GM03348 (cell line): Measurements from ENCODE around the gene FIBIN.
"Not testable (repeated sequence)": the region's sequence is repeated elsewhere in the genome, so short reads cannot be mapped to it uniquely, and the experiment has no call there.

Experiments used
- DNase-seq: peaks from one replicate; pipeline ENCODE4 v3.0.0; 2012; ENCODE audit warnings: low spot score

The FIBIN gene

DNA sequence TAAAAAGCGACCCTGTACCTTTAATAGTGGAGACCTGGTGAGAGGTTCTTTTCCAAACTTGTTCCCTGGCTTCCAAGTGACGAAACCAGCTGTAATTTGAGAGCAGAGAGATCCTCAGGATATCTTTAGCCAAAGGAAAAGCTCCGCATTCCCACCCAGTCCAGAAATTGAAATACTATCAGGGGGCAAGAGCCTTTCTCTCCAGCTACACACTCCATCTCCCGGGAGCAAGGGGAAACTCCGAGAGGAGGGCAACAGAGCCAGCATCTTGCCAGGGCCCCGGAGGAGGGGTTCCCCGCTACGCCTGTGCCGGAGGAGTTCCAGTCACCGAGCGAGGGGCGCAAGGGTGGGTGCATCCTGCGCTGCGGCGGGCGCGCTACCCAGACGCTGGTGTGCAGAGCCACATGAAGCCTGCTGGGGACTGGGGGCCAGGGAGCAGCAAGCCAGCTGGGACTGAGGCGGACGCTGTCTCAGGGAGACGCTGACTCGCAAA, at the start of gene FIBIN:
TSS of gene FIBIN (plus strand) at position 148 of the 493 bp plus-strand sequence. CDS start 415 bp downstream, outside the sequence.
- peak; percentile 78 for DNase-seq

DNA sequence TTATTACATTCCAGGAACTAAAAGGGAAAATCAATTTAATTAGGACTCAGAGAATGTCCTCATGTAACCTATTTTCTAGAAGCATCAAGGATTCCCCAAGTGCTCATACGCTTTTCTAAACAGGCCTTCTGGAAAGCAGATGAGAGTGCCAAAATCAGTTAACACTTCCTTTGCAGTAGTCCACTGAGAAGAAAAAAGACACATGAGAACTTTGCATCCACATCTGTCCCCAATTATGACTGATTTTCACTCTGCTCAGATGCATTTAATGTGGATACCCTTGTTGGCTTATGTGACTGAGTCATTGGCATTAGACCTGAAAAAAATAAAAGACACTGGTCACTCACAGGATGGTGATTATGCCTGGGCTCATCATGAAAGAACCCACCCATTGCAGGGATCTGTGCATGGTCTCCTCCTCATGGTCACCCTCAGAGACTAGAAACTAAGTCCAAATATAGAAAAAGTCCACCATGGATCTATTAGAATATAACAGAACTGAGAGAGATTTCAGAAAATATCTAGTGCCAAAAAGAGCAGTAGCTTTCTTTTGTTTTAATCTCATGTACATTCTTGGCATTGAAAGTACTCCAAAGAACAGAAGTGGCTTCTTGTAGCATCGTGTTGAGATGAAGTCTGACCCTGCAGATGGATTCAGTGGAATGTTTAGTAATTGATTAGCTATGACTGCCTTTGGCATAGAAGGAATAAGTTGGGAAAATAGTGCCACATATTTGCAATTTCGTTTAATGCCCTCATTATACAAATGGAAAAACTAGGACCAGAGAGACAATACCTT, 48.8 kb upstream of the FIBIN start:
- no peak for DNase-seq

GRCh38 chr11:26946257-26946716, 47.6 kb upstream of the FIBIN start:
- peak; percentile 17 for DNase-seq

DNA sequence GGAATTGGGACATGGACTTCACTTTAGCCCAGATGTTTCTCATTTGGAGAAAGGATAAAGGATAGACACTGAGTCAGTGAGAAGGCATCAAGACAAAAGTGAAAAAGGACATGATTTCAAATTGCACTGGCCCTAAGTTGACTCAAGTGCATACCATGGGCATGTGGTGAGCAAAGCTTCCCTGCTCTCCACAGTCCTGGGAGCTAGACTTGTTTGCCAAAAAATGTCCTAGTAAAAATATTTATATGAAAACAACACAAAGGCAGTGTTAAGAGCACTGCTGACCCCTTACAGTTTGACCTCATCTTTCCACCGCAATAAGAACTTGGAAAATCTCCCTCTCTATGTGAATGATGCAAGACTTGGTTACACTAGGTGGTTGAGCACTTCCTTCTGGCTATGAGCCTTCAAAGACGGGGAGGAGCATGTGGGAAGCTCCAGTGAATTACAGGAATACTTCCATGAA, 46.5 kb upstream of the FIBIN start:
- DNase-seq, result peak; percentile 78

DNA sequence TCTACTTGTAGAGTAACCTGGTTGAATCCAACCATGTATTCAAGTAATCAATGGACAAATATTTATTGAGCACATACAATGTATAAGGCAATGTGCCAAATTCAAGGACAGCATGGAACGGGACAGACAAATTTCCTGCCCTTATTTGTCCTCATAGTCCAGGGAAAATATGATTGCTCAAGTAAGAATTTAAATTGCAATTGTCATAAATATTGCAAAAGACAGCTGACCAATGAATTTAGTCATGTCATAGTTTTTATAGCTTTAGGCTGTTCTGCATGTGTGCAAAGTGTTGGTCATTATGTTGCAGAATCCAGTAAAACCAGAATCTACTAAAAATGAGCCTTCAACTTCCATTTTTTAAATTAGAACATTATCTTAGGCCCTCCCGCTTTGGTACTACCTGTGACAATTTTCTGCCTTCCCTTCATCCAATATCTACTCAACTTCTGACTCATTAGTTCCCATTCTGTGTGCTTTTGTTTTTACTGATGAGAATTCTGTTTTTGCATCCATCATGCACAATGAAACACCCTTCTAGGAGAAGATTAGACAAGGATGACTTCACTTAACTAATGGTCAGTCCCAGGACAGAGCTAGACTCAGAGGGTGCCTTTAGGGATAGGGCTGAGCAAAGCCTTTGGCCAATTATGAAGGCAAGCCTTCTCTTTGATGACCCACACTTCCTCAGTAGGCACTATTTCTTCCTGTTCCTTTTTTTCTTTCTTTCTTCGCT, 45.8 kb upstream of the FIBIN start:
- DNase-seq, result peak; percentile 10

- DNase-seq, result no peak
Observed at GRCh38 chr11:26948881-26949280, 45.0 kb upstream of the FIBIN start.

GRCh38 chr11:26949846-26950245, 44.1 kb upstream of the FIBIN start:
- no peak for DNase-seq

DNA sequence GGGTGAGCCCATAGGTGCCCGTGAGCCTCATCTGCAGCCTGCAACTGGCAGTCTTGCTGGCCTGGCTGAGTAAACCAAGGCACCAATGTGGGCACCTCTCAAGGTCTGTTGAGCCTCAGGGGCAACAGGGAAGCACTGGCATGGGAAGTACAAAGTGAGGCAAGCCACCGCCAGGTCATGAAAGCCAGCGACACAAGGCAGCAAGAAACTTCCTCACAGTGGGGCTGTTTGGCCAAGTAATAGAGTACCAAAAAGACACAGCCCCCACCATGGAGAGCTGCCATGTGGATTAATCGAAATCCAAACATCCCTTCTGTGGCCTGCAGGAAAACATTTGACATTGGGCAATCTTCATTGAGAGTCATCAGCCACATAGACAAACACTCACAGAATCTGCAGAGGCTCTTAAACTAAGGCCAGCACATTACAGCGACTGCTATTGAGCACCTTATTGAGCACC, 43.6 kb upstream of the FIBIN start:
- DNase-seq, result peak; percentile 55

GRCh38 chr11:26951809-26952515, 42.0 kb upstream of the FIBIN start:
- peak; percentile 36 for DNase-seq

GRCh38 chr11:26953770-26954392, 40.0 kb upstream of the FIBIN start:
- peak; percentile 40 for DNase-seq

DNA sequence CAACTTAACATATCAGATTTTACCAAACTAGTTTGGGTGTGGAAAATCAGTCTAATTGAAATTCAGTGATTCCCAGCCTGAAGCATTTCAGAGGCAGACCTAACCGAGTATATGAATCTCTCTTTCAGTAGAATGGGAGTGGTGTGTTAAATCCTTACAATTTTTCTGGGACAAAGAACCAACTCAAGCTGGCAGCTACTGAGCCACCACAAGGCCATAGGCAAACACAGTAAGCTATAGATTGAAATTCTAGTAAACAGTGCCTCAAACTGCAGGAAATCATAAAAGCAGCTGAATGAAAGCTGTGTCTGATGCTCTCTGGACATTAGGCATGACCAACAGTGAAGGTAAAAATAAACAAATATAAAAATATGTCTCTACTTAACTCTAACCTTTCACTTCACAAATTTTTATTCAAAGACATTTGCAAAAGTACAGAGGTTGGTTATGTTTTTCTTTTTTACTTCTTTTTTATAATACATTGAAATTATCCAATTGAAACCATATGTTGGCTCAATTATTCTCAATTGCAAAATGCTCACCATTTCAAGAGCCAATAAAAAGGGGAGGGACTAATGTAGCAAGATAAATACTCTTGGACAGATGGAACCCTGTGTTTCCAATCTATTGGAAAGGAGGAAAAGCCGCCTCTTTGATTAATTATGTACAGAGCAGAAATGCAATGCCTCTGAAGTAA, 35.8 kb upstream of the FIBIN start:
- DNase-seq, result no peak

GRCh38 chr11:26958702-26959049, 35.2 kb upstream of the FIBIN start:
- no peak for DNase-seq

DNA sequence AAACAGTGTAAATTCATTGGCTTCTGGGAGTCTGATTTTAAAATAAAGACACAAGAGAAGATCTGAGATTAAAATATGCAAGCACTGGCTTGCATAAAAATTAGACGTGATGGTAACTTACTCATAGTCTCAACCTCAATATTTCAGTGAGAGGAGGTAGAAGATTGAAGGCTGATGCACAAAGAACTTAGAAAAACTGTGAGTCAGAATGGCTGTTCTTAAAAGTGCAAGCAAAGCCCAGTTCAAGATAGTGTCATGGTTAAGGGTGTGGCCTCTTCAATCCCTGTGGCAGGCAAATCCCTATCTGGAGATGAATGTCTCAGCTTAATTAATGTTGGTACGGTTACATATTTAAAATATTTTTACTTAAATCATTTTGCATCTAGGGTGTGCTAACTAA, 33.6 kb upstream of the FIBIN start:
- peak; percentile 37 for DNase-seq

- peak; percentile 26 for DNase-seq
Observed at GRCh38 chr11:26963764-26964163, 30.1 kb upstream of the FIBIN start.

DNA sequence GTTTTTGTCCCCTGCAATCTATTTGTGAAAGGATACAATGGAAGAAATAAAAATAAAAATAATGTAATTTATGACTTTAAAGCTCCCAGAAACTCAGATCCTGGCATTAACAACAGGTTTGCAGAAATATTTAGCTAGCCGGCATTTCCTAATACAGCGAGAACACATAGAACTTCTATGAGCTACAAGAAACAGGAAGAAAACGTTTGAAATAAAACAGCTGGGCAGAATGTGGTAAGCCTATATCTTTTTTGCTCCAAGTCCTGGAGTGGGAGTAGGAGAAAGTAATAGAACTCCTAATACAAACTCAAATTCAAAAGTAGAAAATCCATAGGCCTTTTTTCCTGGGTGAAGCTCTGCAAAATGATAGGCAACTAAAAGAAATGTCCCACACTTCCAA, 29.6 kb upstream of the FIBIN start:
- DNase-seq, result no peak

DNA sequence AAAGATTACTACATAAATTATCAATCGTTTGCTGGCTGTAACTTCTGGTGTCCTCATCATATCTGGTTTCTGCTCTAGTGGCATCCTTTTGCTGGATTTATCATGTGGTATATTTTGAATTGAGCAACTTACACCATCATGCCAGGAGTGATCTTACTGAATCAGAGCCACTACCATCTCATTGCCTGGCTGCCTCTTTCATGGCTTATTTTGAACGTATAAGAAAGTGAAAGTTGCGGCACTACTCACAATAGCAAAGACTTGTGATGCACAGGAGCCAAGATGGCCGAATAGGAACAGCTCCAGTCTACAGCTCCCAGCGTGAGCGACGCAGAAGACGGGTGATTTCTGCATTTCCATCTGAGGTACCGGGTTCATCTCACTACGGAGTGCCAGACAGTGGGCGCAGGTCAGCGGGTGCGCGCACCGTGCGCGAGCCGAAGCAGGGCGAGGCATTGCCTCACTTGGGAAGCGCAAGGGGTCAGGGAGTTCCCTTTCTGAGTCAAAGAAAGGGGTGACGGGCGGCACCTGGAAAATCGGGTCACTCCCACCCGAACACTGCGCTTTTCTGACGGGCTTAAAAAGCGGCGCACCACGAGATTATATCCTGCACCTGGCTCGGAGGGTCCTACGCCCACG, 28.9 kb upstream of the FIBIN start:
- not testable (repeated sequence) for DNase-seq

GRCh38 chr11:26971961-26972360, 22.0 kb upstream of the FIBIN start:
- no peak for DNase-seq

DNA sequence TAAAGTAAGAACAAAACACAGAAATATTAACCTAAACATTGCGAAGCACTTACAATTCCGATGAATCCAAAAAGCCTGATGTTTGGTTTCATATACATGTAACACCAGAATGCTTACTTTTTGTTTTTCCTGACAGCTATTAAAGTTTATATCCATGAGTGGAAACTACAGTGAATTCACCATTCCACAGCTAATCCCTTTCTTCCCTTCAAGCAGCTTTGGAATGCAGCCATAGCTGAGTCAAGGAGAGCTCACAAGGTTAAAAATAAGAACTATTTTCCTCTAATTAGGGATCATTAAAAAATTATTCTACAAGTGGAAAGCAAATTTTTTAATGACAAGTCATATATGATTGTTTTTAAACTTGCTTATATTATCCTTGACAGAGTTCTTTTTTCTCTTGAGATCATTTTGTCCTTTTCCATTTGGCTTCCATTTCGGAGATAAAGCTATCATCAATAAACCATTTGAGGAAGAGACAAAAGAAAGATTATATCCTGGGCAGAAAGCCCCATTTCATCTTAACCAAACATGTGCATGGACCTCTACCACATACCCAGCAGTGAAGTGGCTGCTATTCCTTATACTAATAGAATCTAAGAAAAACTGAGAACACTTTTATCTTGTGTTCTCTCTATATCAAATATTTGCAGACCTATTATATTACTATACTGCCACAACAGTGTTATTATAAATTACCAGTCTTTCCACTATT, 19.7 kb upstream of the FIBIN start:
- no peak for DNase-seq

DNA sequence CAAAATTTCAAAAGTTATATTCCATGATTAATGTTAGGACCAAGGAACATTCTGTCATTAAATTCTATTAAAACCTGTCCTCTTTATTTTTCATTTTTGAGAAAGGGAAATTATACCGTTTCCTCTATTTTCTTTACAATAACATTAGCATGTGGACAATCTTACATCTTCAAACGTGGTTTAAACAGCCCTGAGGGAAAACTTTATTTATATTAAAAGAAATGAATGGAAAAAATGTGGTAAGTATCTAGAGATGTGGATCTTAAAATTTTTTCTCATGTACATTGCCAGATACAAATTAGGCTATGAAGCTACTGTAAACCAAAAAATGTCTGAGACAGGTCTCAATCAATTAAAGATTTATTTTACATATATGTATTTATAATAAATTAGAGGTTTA, 18.9 kb upstream of the FIBIN start:
- DNase-seq, result no peak

- no peak for DNase-seq
Observed at GRCh38 chr11:26976389-26976788, 17.5 kb upstream of the FIBIN start.
